SK-N-SH treated with all-trans-retinoic acid at 6 μM for 48 hours (cell line): ENCODE results near the gene TSPAN9.

Experiments
- ARNTL ChIP-seq: fragments of 450-650 bp; formaldehyde crosslinking; IDR thresholded peaks from 2 replicates; pipeline ENCODE4 v1.5.0; 2020; ENCODE audit warnings: low read depth, mild to moderate bottlenecking, moderate library complexity, borderline replicate concordance
- PPARA ChIP-seq: fragments of 250-450 bp; sonication (Bioruptor Pico); IDR thresholded peaks from 2 replicates; pipeline ENCODE4 v1.5.0; 2020; ENCODE audit warnings: mild to moderate bottlenecking, borderline replicate concordance
- ZC3H10 ChIP-seq: fragments of 250-450 bp; sonication (Bioruptor Pico); IDR thresholded peaks from 2 replicates; pipeline ENCODE4 v1.5.1; 2021; ENCODE audit warnings: mild to moderate bottlenecking, moderate library complexity
- ZFP3 ChIP-seq: fragments of 250-450 bp; sonication (Bioruptor Pico); IDR thresholded peaks from 2 replicates; pipeline ENCODE4 v1.5.0; 2020; ENCODE audit warnings: mild to moderate bottlenecking, moderate library complexity
- ZFP30 ChIP-seq: fragments of 450-650 bp; formaldehyde crosslinking; IDR thresholded peaks from 2 replicates; pipeline ENCODE4 v1.5.0; 2022; ENCODE audit warnings: mild to moderate bottlenecking, moderate library complexity
- ZNF8 ChIP-seq: fragments of 450-650 bp; formaldehyde crosslinking; IDR thresholded peaks from 2 replicates; pipeline ENCODE4 v1.5.0; 2020; ENCODE audit warnings: mild to moderate bottlenecking, moderate library complexity
- TF ChIP-seq, protein P1 (sequence below): fragments of 250-450 bp; sonication (Bioruptor Pico); IDR thresholded peaks from 2 replicates; pipeline ENCODE4 v1.5.1; 2021; ENCODE audit warnings: mild to moderate bottlenecking, moderate library complexity

DNA sequence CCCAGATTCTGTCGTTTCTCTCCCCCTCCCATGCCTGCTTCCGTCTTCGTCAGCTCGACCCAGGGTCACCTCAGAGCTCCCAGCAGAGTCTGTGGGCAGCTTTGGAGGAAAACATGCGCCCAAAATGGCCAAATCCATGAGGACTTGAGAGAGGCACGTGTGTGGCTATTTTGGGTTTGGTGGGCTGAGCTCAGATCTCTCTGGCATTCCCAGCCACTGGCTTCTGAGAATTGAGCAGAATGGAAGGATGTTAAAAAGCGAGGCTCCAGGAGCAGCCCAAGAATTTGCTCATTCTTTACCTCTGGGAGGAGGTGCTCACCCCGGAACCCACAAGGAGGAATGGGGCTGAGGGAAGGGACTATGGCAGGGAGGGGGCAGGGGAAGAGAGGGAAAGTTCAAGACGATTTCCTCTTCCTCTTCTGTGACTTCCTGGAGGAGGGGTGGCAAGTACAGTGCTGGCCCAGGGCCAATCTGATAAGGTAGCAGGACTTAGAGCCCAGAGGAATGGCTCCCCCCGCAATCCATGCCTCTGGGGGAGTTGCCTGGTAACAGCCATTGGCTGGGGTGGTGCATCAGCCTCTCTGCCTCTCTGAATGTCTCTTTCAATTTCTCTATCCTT, 20.1 kb downstream of the TSPAN9 start:
- TF ChIP-seq, protein P1, sequence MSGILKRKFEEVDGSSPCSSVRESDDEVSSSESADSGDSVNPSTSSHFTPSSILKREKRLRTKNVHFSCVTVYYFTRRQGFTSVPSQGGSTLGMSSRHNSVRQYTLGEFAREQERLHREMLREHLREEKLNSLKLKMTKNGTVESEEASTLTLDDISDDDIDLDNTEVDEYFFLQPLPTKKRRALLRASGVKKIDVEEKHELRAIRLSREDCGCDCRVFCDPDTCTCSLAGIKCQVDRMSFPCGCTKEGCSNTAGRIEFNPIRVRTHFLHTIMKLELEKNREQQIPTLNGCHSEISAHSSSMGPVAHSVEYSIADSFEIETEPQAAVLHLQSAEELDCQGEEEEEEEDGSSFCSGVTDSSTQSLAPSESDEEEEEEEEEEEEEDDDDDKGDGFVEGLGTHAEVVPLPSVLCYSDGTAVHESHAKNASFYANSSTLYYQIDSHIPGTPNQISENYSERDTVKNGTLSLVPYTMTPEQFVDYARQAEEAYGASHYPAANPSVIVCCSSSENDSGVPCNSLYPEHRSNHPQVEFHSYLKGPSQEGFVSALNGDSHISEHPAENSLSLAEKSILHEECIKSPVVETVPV (CRISPR knock-in tag): no peak
- no peak for TF ChIP-seq ZFP3 (CRISPR knock-in tag)
- no peak for TF ChIP-seq ZNF8 (CRISPR knock-in tag)
- no peak for TF ChIP-seq PPARA (CRISPR knock-in tag)
- TF ChIP-seq ARNTL (CRISPR knock-in tag): no peak
- TF ChIP-seq ZC3H10: no peak
- TF ChIP-seq ZFP30 (CRISPR knock-in tag): no peak
